ENCODE data around the gene DTWD1. TPM values are rescaled to one million over a fixed set of nuclear protein-coding genes. Genes with fewer than 3 reads are reported as not detected.

The DTWD1 gene
- total RNA-seq, 1 experiment from 2014 or later, result 14.4 TPM

DNA sequence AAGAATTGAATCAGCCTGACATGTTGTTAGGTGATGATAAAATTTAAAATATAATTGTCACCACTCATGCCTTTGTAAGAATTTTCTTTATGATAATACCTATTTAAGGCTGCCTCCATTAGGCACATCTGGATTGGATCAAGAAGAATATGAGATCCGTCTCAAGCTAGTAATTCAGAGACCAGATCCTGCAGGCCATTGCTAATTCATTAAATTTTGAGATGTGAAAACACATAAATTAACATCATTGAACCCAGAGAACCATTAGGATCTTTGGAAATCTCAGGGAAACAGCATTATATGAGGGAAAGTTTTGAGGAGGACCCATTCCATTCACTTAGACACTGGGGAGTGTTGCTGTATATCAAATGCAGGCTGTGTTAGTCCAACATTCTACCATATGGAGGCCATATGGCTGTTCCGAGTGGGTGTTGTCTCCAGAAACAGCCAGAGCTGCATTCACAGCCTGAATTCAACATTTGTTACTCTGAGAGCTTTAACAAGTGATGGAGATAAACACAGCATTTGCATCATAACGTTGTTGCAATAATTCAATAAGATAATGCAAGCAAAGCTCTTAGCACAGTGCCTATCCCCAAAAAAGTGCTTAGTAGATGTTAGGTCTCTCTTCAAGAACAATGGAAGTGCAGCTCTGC, 67.4 kb downstream of the DTWD1 start:
- Histone ChIP-seq H3K4me3 (ENCODE audit: low read depth, low read length) (no peak overlapping the region), H3K27me3 (replicated peaks; ENCODE audit: control insufficient read depth, insufficient read depth, low read length) (no peaks in the 10 kb centered on the region), H3K4me1 (no peaks in the 10 kb centered on the region), H3K9me3 (no peaks in the 10 kb centered on the region), H3K36me3 (ENCODE audit: control insufficient read depth, insufficient read depth, low read length) (no peaks in the 10 kb centered on the region)
- TF ChIP-seq, protein P1, sequence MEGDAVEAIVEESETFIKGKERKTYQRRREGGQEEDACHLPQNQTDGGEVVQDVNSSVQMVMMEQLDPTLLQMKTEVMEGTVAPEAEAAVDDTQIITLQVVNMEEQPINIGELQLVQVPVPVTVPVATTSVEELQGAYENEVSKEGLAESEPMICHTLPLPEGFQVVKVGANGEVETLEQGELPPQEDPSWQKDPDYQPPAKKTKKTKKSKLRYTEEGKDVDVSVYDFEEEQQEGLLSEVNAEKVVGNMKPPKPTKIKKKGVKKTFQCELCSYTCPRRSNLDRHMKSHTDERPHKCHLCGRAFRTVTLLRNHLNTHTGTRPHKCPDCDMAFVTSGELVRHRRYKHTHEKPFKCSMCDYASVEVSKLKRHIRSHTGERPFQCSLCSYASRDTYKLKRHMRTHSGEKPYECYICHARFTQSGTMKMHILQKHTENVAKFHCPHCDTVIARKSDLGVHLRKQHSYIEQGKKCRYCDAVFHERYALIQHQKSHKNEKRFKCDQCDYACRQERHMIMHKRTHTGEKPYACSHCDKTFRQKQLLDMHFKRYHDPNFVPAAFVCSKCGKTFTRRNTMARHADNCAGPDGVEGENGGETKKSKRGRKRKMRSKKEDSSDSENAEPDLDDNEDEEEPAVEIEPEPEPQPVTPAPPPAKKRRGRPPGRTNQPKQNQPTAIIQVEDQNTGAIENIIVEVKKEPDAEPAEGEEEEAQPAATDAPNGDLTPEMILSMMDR (IDR thresholded peaks at IDR 0.05; ENCODE audit: insufficient read depth in 1 of 2, low read depth in 1 of 2, low read length in 1 of 2, severe bottlenecking in 1 of 2, unreplicated experiment in 1 of 2), result no peak
- Mint-ChIP-seq H3K4me1 (ENCODE audit: low read depth, unreplicated experiment) (no peaks in the 10 kb centered on the region), H3K4me3 (ENCODE audit: unreplicated experiment) (no peak overlapping the region), H3K27me3 (ENCODE audit: insufficient read depth, unreplicated experiment) (no peaks in the 10 kb centered on the region), H3K27ac (ENCODE audit: unreplicated experiment) (no peak overlapping the region), H3K36me3 (ENCODE audit: insufficient read depth, unreplicated experiment) (no peaks in the 10 kb centered on the region), H3K9me3 (ENCODE audit: unreplicated experiment) (no peaks in the 10 kb centered on the region)
- no peak for DNase-seq
- BruUV-seq (replicated peaks), result no TSS peak
- CTCF ChIA-PET, result no interaction called here
- intact Hi-C loops (cut with micrococcal nuclease; ENCODE audit: unreplicated experiment), result no loop called here
- POLR2A ChIA-PET, result no interaction called here

- CTCF ChIA-PET, result no interaction called here
- H3K27ac Mint-ChIP-seq (ENCODE audit: unreplicated experiment), result no peak overlapping the region
- no peaks in the 10 kb centered on the region for H3K9me3 Mint-ChIP-seq (ENCODE audit: unreplicated experiment)
- POLR2A ChIA-PET, result no interaction called here
- no peaks in the 10 kb centered on the region for H3K36me3 Mint-ChIP-seq (ENCODE audit: insufficient read depth, unreplicated experiment)
- no peaks in the 10 kb centered on the region for H3K36me3 ChIP-seq (ENCODE audit: control insufficient read depth, insufficient read depth, low read length)
- H3K27me3 Mint-ChIP-seq (ENCODE audit: insufficient read depth, unreplicated experiment), result no peaks in the 10 kb centered on the region
- DNase-seq, result no peak
- no peaks in the 10 kb centered on the region for H3K27me3 ChIP-seq (replicated peaks; ENCODE audit: control insufficient read depth, insufficient read depth, low read length)
- H3K4me3 Mint-ChIP-seq (ENCODE audit: unreplicated experiment), result no peak overlapping the region
- no TSS peak for BruUV-seq (replicated peaks)
- H3K4me1 Mint-ChIP-seq (ENCODE audit: low read depth, unreplicated experiment), result no peaks in the 10 kb centered on the region
- TF ChIP-seq, protein P1 (IDR thresholded peaks at IDR 0.05; ENCODE audit: insufficient read depth in 1 of 2, low read depth in 1 of 2, low read length in 1 of 2, severe bottlenecking in 1 of 2, unreplicated experiment in 1 of 2), result no peak
- no peaks in the 10 kb centered on the region for H3K4me1 ChIP-seq
- intact Hi-C loops (cut with micrococcal nuclease; ENCODE audit: unreplicated experiment), result no loop called here
- H3K9me3 ChIP-seq, result no peaks in the 10 kb centered on the region
- no peak overlapping the region for H3K4me3 ChIP-seq (ENCODE audit: low read depth, low read length)
Measured at GRCh38 chr15:49692514-49693090, 71.8 kb downstream of the DTWD1 start.

DNA sequence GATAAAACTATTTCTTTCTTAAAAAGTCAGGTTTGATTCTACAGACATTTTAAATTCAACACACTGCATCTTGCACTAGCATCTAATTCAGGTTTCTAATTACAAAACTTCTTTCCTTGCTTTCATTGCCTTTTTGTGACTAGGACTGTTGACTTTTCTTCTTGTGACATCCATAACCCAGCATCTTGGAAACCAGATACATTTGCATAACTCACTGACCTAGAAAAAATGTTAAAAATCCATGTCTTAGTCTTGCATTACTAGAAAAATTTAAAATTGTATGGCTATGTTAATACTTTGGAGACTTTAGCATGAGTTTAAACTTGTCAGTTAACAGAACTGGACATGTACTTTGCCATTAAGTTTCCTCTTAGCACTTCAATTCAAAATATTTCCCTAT, 72.7 kb downstream of the DTWD1 start:
- no peaks in the 10 kb centered on the region for H3K9me3 Mint-ChIP-seq (ENCODE audit: unreplicated experiment)
- TF ChIP-seq, protein P1 (IDR thresholded peaks at IDR 0.05; ENCODE audit: insufficient read depth in 1 of 2, low read depth in 1 of 2, low read length in 1 of 2, severe bottlenecking in 1 of 2, unreplicated experiment in 1 of 2), result no peak
- no peaks in the 10 kb centered on the region for H3K4me1 Mint-ChIP-seq (ENCODE audit: low read depth, unreplicated experiment)
- no peaks in the 10 kb centered on the region for H3K27me3 Mint-ChIP-seq (ENCODE audit: insufficient read depth, unreplicated experiment)
- Histone ChIP-seq H3K36me3 (ENCODE audit: control insufficient read depth, insufficient read depth, low read length) (no peaks in the 10 kb centered on the region), H3K4me3 (ENCODE audit: low read depth, low read length) (no peak overlapping the region), H3K9me3 (no peaks in the 10 kb centered on the region), H3K27me3 (replicated peaks; ENCODE audit: control insufficient read depth, insufficient read depth, low read length) (no peaks in the 10 kb centered on the region), H3K4me1 (no peaks in the 10 kb centered on the region)
- DNase-seq, result no peak
- H3K27ac Mint-ChIP-seq (ENCODE audit: unreplicated experiment), result no peak overlapping the region
- CTCF ChIA-PET, result no interaction called here
- no TSS peak for BruUV-seq (replicated peaks)
- intact Hi-C loops (cut with micrococcal nuclease; ENCODE audit: unreplicated experiment), result no loop called here
- POLR2A ChIA-PET, result no interaction called here
- no peak overlapping the region for H3K4me3 Mint-ChIP-seq (ENCODE audit: unreplicated experiment)
- no peaks in the 10 kb centered on the region for H3K36me3 Mint-ChIP-seq (ENCODE audit: insufficient read depth, unreplicated experiment)

Measured in Caco-2 (cell line).